BJ (cell line): Measurements from ENCODE around the gene KIF13A. TPM values are rescaled to one million over a fixed set of nuclear protein-coding genes. Genes with fewer than 3 reads are reported as not detected.

Experiments used
- CTCF ChIA-PET: fragments of 350-600 bp; formaldehyde crosslinking; extraction: SDS; loops from one replicate; lab custom pipeline; 2021; ENCODE audit warnings: antibody characterized with exemption, inconsistent platforms; lab: Yijun Ruan, JAX
- POLR2A ChIA-PET: fragments of 300-600 bp; sonication (Branson Sonifier 250); formaldehyde crosslinking; extraction: SDS; loops from one replicate; lab custom pipeline; 2021; ENCODE audit warnings: antibody characterized with exemption; lab: Charles Lee
- DNase-seq: peaks from one replicate; pipeline ENCODE4 v3.0.0-alpha.2; 2011; ENCODE audit warnings: low read depth
- H3K27me3 ChIP-seq: 2 replicates; pipeline ENCODE4 v1.6.0; 2011; ENCODE audit warnings: low read length; ENCODE audit not compliant: control insufficient read depth, insufficient read depth
- H3K36me3 ChIP-seq: 2 replicates; pipeline ENCODE4 v1.5.1; 2011; ENCODE audit warnings: low read length; ENCODE audit not compliant: control insufficient read depth, insufficient read depth
- H3K4me3 ChIP-seq: 2 replicates; pipeline ENCODE4 v1.5.1; 2011; ENCODE audit warnings: low read depth, mild to moderate bottlenecking, control low read depth, low read length
- CTCF ChIP-seq: IDR thresholded peaks from 2 replicates; pipeline ENCODE4 v1.5.1; 2011; ENCODE audit warnings: low read depth, mild to moderate bottlenecking, control low read depth, inconsistent platforms, low read length, moderate library complexity; ENCODE audit not compliant: insufficient read depth
- polyA plus RNA-seq: library from polyadenylated mRNA; depleted of rRNA; stranded (reverse); fragments of >200 nt; gene quantifications from 2 replicates; pipeline ENCODE4 v1.2.3, GENCODE V29; 2011

Gene KIF13A
- polyA plus RNA-seq, 1 experiment, result 41.4 TPM

- Histone ChIP-seq H3K4me3 (no peak overlapping the region), H3K36me3 (no peaks in the 10 kb centered on the region), H3K27me3 (no peaks in the 10 kb centered on the region)
- no peak for TF ChIP-seq CTCF
- POLR2A ChIA-PET, result no interaction called here
- DNase-seq, result peak; percentile 45
- CTCF ChIA-PET, result interaction anchor here (0.6 kb wide), 1 partner anchor 44 kb away, joined by 3 read pairs; no protein-coding TSS in a partner anchor
Observed at GRCh38 chr6:17869010-17869752, 118.3 kb downstream of the KIF13A start.

DNA sequence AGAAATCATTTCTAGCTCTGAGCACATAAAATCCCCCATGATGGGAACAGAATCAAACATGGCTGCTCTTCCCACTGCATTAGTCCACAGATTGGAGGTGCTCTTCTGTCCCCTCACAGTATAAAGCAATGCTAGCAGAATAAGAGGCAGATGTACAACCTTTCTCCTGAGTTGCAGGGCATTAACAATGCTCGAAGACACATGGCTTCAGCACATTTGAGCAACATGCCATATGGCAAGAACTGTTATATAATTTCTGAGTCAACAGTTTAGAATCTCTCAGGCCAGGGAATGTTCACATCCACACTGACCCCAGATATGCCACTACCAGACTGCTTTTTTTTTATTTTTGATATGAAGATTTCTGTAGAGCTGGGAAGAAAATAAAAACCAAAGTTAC, 119.6 kb downstream of the KIF13A start:
- no peak overlapping the region for H3K4me3 ChIP-seq
- POLR2A ChIA-PET, result no interaction called here
- peak; percentile 53 for DNase-seq
- no peak for TF ChIP-seq CTCF
- CTCF ChIA-PET, result interaction anchor here (0.7 kb wide), 1 partner anchor 13 kb away, joined by 3 read pairs; no protein-coding TSS in a partner anchor
- no peaks in the 10 kb centered on the region for H3K27me3 ChIP-seq
- H3K36me3 ChIP-seq, result no peaks in the 10 kb centered on the region

- ChIA-PET CTCF (interaction anchor here (0.7 kb wide), 1 partner anchor 14 kb away, joined by 3 read pairs; no protein-coding TSS in a partner anchor), POLR2A (no interaction called here)
- TF ChIP-seq CTCF, result no peak
- DNase-seq, result no peak
- Histone ChIP-seq H3K27me3 (no peaks in the 10 kb centered on the region), H3K4me3 (no peak overlapping the region), H3K36me3 (no peaks in the 10 kb centered on the region; the same call in 1 of the 2 replicates)
Observed at GRCh38 chr6:17866876-17867444, 120.5 kb downstream of the KIF13A start.

DNA sequence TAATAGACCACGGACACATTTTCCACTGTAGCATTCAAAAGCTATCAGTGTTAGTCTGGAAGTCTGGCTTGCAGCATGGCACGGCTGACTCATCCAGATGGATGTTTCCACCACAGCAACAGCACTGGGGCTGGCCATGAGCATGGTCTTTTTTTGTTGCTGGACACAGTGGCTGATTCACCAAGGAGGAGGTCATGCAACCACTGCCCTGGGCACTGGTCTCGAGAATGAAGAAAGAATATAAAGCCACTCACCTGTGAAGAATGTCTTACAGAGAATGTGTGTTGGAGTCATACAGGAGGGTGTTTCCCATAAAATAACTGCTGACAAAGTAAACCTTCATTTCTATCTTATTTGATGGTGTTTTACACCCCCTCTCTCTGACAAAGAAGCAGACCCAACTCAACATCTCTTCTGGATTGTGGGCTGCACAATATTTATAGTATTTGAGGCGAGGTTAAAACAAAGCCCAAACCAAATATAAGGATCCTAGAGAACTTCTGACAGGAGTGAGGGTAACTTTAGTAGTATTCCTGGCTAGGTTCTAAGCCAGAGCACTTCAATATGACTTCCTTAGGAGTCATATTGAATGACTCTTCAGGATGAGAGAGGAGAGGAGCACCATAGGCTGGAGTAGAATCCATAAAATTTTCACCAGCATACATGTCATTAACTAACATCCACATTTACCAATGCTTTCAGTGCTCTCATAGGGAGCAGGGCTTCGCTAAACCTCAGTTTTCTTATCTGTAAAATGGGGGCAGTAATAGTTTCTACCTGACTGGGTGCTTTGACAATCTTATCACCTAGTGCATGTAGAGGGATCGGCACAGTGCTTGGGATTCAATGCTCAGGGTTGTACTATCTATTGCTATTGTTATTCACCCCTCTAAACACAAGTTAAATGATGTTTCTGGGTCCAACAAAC, 121.4 kb downstream of the KIF13A start:
- POLR2A ChIA-PET, result interaction anchor here (0.9 kb wide), 1 partner anchor 63 kb away, joined by 4 read pairs; no protein-coding TSS in a partner anchor
- H3K4me3 ChIP-seq, result no peak overlapping the region
- peak; percentile 78 for DNase-seq
- H3K27me3 ChIP-seq, result no peaks in the 10 kb centered on the region
- TF ChIP-seq CTCF, result no peak
- no peaks in the 10 kb centered on the region; the same call in 1 of the 2 replicates for H3K36me3 ChIP-seq
- CTCF ChIA-PET, result interaction anchor here (1.1 to 2.4 kb wide), 2 partner anchors 16 to 257 kb away, joined by 3 to 10 read pairs; partner anchors contain the start of gene NHLRC1
